Fibroblast of lung (primary cell): ENCODE results near the gene LAMTOR1. TPM values are rescaled to one million over a fixed set of nuclear protein-coding genes. Genes with fewer than 3 reads are reported as not detected.

Experiments
- DNase-seq, 2 donors: peaks; one replicate each; pipeline versions ENCODE4 v3.0.0 to v3.0.0-alpha.2; 2010; ENCODE audit warnings: low read depth in 2 of 2
- H2AFZ ChIP-seq: 2 replicates; pipeline ENCODE4 v1.5.1; 2012; ENCODE audit warnings: low read length, control low read depth, inconsistent platforms
- H3K27ac ChIP-seq: 2 replicates; pipeline ENCODE4 v1.5.1; 2011; ENCODE audit warnings: low read length, control low read depth; ENCODE audit not compliant: insufficient read depth
- H3K27me3 ChIP-seq: 2 replicates; pipeline ENCODE4 v1.5.1; 2011; ENCODE audit warnings: mild to moderate bottlenecking, low read length; ENCODE audit not compliant: control insufficient read depth, insufficient read depth
- H3K36me3 ChIP-seq: 2 replicates; pipeline ENCODE4 v1.5.1; 2011; ENCODE audit warnings: low read length; ENCODE audit not compliant: control insufficient read depth, insufficient read depth
- H3K4me1 ChIP-seq: 2 replicates; pipeline ENCODE4 v1.5.1; 2011; ENCODE audit warnings: low read length; ENCODE audit not compliant: control insufficient read depth, insufficient read depth; ENCODE audit errors: extremely low read depth
- H3K4me2 ChIP-seq: 2 replicates; pipeline ENCODE4 v1.5.1; 2011; ENCODE audit warnings: low read length, control low read depth; ENCODE audit not compliant: insufficient read depth; ENCODE audit errors: extremely low read depth
- H3K4me3 ChIP-seq, 4 experiments: fragments of 200-600 bp in 1 of 4; sonication (generic) in 1 of 4; replicated peaks in 1 of 4; 2 replicates each; pipeline ENCODE4 v1.5.1; 2011 to 2016; ENCODE audit warnings: low read length in 4 of 4, low read depth in 3 of 4, mild to moderate bottlenecking in 3 of 4, control low read depth in 2 of 4, inconsistent platforms in 1 of 4, mixed read lengths in 1 of 4; ENCODE audit not compliant: insufficient read depth in 1 of 4; ENCODE audit errors: control extremely low read depth in 1 of 4
- H3K79me2 ChIP-seq: 2 replicates; pipeline ENCODE4 v1.5.1; 2012; ENCODE audit warnings: mild to moderate bottlenecking, low read length, inconsistent platforms; ENCODE audit not compliant: control insufficient read depth, insufficient read depth
- H3K9ac ChIP-seq: 2 replicates; pipeline ENCODE4 v1.5.1; 2011; ENCODE audit warnings: mild to moderate bottlenecking, low read length, control low read depth; ENCODE audit not compliant: insufficient read depth
- H3K9me3 ChIP-seq: 2 replicates; pipeline ENCODE4 v1.5.1; 2012; ENCODE audit warnings: low read depth, low read length; ENCODE audit not compliant: control insufficient read depth, insufficient read depth
- H4K20me1 ChIP-seq: 2 replicates; pipeline ENCODE4 v1.5.1; 2011; ENCODE audit warnings: low read length; ENCODE audit not compliant: control insufficient read depth, insufficient read depth; ENCODE audit errors: extremely low read depth
- EZH2 ChIP-seq: IDR thresholded peaks from 2 replicates; pipeline ENCODE4 v1.5.1; 2012; ENCODE audit warnings: low read length, control low read depth, mild to moderate bottlenecking; ENCODE audit errors: missing control alignments
- polyA plus RNA-seq, 2 donors: library from polyadenylated mRNA; depleted of rRNA in 1 of 2; stranded (reverse) in 1 of 2; unstranded in 1 of 2; fragments of >200 nt; gene quantifications; 2 replicates each; pipeline ENCODE4 v1.2.1, GENCODE V29; 2011 to 2012; ENCODE audit warnings: missing spikeins in 1 of 2
- total RNA-seq: library from RNA; depleted of rRNA; stranded (reverse); fragments of >200 nt; gene quantifications from 2 replicates; pipeline ENCODE4 v1.2.1, GENCODE V29; 2014
- TF ChIP-seq, protein P1 (sequence below), 2 donors: IDR thresholded peaks in 1 of 2; conservative IDR thresholded peaks in 1 of 2; 1 replicate in 1 of 2; 2 replicates in 1 of 2; pipeline ENCODE4 v1.5.1; 2011 to 2012; ENCODE audit warnings: low read length in 2 of 2, control low read depth in 1 of 2, inconsistent platforms in 1 of 2, low read depth in 1 of 2, mild to moderate bottlenecking in 1 of 2

LAMTOR1 gene
- total and polyA plus RNA-seq, 2 donors (not counting 1 experiment from before 2014, with no cell fraction given): 90.3 to 137 TPM

- Histone ChIP-seq H2AFZ (no peak overlapping the region), H3K79me2 (no peaks in the 10 kb centered on the region), H3K4me2 (no peak overlapping the region), H3K4me3 (no peak overlapping the region), H3K27me3 (no peaks in the 10 kb centered on the region), H3K4me1 (no peaks in the 10 kb centered on the region), H3K36me3 (no peaks in the 10 kb centered on the region), H4K20me1 (no peaks in the 10 kb centered on the region), H3K9ac (no peak overlapping the region), H3K27ac (no peak overlapping the region), H3K9me3 (no peaks in the 10 kb centered on the region)
- TF ChIP-seq EZH2: no peak
- TF ChIP-seq, protein P1, sequence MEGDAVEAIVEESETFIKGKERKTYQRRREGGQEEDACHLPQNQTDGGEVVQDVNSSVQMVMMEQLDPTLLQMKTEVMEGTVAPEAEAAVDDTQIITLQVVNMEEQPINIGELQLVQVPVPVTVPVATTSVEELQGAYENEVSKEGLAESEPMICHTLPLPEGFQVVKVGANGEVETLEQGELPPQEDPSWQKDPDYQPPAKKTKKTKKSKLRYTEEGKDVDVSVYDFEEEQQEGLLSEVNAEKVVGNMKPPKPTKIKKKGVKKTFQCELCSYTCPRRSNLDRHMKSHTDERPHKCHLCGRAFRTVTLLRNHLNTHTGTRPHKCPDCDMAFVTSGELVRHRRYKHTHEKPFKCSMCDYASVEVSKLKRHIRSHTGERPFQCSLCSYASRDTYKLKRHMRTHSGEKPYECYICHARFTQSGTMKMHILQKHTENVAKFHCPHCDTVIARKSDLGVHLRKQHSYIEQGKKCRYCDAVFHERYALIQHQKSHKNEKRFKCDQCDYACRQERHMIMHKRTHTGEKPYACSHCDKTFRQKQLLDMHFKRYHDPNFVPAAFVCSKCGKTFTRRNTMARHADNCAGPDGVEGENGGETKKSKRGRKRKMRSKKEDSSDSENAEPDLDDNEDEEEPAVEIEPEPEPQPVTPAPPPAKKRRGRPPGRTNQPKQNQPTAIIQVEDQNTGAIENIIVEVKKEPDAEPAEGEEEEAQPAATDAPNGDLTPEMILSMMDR (conservative IDR thresholded peaks at IDR 0.05 in 1 of 2, IDR thresholded peaks at IDR 0.05 in 1 of 2; ENCODE audit: low read depth in 1 of 2, low read length in 2 of 2): no peak
- DNase-seq: no peak
Measured at GRCh38 chr11:72120930-72121329, 17.8 kb upstream of the LAMTOR1 start.

DNA sequence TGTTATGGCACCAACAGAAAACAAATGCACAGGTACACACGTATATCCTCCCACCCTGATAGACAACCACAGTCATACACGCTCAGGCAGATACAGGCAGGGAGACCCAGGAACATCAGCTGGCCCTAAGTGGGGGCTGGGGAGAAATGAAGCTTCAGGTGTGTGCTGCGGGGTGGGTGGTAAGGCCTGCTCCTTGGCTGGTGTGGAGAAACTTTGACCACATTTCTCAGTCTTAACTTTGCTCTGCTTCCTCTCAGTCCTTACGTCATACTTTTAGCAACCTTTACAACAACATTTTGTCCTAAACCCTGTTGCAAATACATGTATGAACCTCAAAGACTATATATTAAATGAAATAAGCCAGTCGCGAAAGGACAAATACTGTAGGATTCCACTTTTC, 16.1 kb upstream of the LAMTOR1 start:
- Histone ChIP-seq H3K79me2 (no peaks in the 10 kb centered on the region), H3K27ac (no peak overlapping the region), H3K36me3 (no peaks in the 10 kb centered on the region), H3K4me3 (no peak overlapping the region), H3K27me3 (no peaks in the 10 kb centered on the region), H3K9me3 (no peaks in the 10 kb centered on the region), H3K4me1 (no peaks in the 10 kb centered on the region), H3K9ac (no peak overlapping the region), H4K20me1 (no peaks in the 10 kb centered on the region), H2AFZ (no peak overlapping the region), H3K4me2 (no peak overlapping the region)
- no peak for DNase-seq
- TF ChIP-seq, protein P1 (conservative IDR thresholded peaks at IDR 0.05 in 1 of 2, IDR thresholded peaks at IDR 0.05 in 1 of 2; ENCODE audit: low read depth in 1 of 2, low read length in 2 of 2): no peak
- TF ChIP-seq EZH2: no peak

DNA sequence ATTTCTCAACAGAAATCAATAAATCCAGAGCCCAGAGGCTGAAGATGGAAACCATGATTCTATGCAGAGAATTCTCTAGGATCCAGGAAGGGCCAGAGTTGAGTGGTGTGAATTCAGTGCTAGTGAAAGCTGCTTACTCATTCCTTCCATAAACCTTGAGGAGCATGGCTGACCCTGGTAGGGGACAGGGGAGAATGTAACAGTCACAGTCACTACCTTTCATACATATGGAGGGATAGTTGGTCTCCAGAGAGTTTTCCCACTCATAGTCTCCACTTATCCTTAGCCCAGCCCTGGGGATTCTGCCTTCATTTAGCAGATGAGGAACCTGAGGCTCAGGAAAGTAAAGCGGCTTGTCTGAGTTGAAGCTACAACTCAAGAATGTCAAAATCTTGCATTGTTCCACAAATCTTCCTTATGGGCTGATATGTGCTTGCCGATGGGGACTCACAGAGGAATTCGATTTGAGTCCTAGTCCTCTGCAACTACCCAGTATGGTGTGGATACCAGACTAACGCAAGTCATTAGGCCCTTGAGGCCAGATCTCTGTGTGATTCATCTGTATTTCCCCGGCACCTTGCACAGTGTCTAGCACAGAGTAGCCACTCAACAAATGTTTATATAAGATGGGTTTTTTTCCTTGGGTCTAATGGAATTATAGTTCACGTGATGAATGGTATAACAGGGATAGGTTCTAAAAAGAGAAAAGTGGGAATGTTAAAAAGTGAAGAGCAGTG, 13.1 kb upstream of the LAMTOR1 start:
- peaks cover 8% of the 10 kb centered on the region for H3K4me1 ChIP-seq
- no peak overlapping the region for H3K9ac ChIP-seq
- no peaks in the 10 kb centered on the region for H3K36me3 ChIP-seq
- no peak overlapping the region for H3K4me2 ChIP-seq
- H3K27ac ChIP-seq: no peak overlapping the region
- H4K20me1 ChIP-seq: no peaks in the 10 kb centered on the region
- no peaks in the 10 kb centered on the region for H3K79me2 ChIP-seq
- TF ChIP-seq, protein P1 (conservative IDR thresholded peaks at IDR 0.05 in 1 of 2, IDR thresholded peaks at IDR 0.05 in 1 of 2; ENCODE audit: low read depth in 1 of 2, low read length in 2 of 2): no peak
- TF ChIP-seq EZH2: no peak
- H2AFZ ChIP-seq: no peak overlapping the region
- no peaks in the 10 kb centered on the region for H3K9me3 ChIP-seq
- no peak overlapping the region for H3K4me3 ChIP-seq
- H3K27me3 ChIP-seq: no peaks in the 10 kb centered on the region
- DNase-seq: no peak
